ENCODE data around the gene ZCCHC4. TPM values are rescaled to one million over a fixed set of nuclear protein-coding genes. Genes with fewer than 3 reads are reported as not detected.

The ZCCHC4 gene
- total RNA-seq, 4 donors from 2014 or later = 5.6 to 33.3 (median 11.1) TPM

DNA sequence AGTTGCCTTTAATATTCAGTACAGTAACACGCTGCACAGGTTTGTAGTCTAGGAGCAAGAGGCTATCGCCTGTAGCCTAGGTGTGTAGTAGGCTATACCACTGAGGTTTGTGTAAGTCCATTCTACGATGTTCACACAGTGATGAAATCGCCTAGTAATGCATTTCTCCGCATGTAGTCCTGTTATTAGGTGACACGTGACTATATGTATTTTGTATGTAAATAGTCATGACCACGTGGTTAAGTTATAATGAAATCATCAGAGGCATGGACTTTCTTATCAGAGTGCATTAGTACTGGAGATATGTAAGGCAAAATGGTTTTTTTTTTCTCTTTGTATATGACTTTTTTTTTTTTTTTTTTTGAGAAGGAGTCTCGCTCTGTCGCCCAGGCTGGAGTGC lies 9.9 kb upstream of the ZCCHC4 start:
- Histone ChIP-seq H3K9me3 (no peaks in the 10 kb centered on the region), H3K36me3 (no peaks in the 10 kb centered on the region), H3K27me3 (no peaks in the 10 kb centered on the region), H3K4me3 (no peak overlapping the region), H3K27ac (no peak overlapping the region), H3K4me1 (no peaks in the 10 kb centered on the region)
- intact Hi-C loops (cut with DNase I; ENCODE audit: low total_unique reads) = no loop called here
- DNase-seq = no peak
- no peak for TF ChIP-seq CTCF (IDR thresholded peaks at IDR 0.05)
- TF ChIP-seq POLR2A (IDR thresholded peaks at IDR 0.05) = no peak

- no peak for DNase-seq
- H3K4me1 ChIP-seq = no peaks in the 10 kb centered on the region
- H3K4me3 ChIP-seq = no peak overlapping the region
- no peak for TF ChIP-seq CTCF (IDR thresholded peaks at IDR 0.05)
- TF ChIP-seq POLR2A (IDR thresholded peaks at IDR 0.05) = no peak
- intact Hi-C loops (cut with DNase I; ENCODE audit: low total_unique reads) = no loop called here
- no peak overlapping the region for H3K27ac ChIP-seq
- no peaks in the 10 kb centered on the region for H3K27me3 ChIP-seq
- no peaks in the 10 kb centered on the region for H3K9me3 ChIP-seq
- H3K36me3 ChIP-seq = no peaks in the 10 kb centered on the region
Measured at GRCh38 chr4:25303578-25303977, 9.0 kb upstream of the ZCCHC4 start.

GRCh38 chr4:25306518-25307057 lies 6.0 kb upstream of the ZCCHC4 start:
- no peak for DNase-seq
- Histone ChIP-seq H3K4me3 (no peak overlapping the region), H3K27me3 (no peaks in the 10 kb centered on the region), H3K4me1 (no peaks in the 10 kb centered on the region), H3K27ac (no peak overlapping the region), H3K9me3 (no peaks in the 10 kb centered on the region), H3K36me3 (no peaks in the 10 kb centered on the region)
- intact Hi-C loops (cut with DNase I; ENCODE audit: low total_unique reads) = no loop called here
- TF ChIP-seq POLR2A (IDR thresholded peaks at IDR 0.05) = no peak
- no peak for TF ChIP-seq CTCF (IDR thresholded peaks at IDR 0.05)

DNA sequence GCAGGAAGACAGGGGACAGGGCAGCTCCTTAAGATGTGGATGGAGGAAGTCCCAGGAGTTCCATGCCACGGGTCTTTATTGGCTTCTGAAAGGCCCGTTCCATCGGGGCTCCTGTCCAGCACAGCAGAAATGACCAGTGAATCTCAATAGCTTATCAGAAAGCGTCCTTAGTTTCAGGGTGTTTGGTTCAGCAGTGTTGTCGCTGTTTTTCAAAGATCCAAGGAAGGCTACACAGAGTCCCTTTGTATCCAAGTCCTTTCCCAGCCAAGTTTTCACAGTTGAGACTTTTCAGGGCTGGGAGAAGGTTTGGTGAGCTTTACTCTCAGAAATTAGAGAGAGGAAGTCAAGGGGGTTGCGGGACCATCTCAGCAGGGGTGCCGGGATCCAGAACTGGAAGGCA lies 5.0 kb upstream of the ZCCHC4 start:
- Histone ChIP-seq H3K4me1 (no peaks in the 10 kb centered on the region), H3K27me3 (no peaks in the 10 kb centered on the region), H3K36me3 (no peaks in the 10 kb centered on the region), H3K27ac (no peak overlapping the region), H3K9me3 (no peaks in the 10 kb centered on the region), H3K4me3 (no peak overlapping the region)
- intact Hi-C loops (cut with DNase I; ENCODE audit: low total_unique reads) = no loop called here
- DNase-seq = no peak
- TF ChIP-seq CTCF (IDR thresholded peaks at IDR 0.05) (no peak), POLR2A (IDR thresholded peaks at IDR 0.05) (no peak)

- Histone ChIP-seq H3K27me3 (no peaks in the 10 kb centered on the region), H3K4me1 (no peaks in the 10 kb centered on the region), H3K36me3 (no peaks in the 10 kb centered on the region), H3K4me3 (no peak overlapping the region), H3K9me3 (no peaks in the 10 kb centered on the region), H3K27ac (no peak overlapping the region)
- intact Hi-C loops (cut with DNase I; ENCODE audit: low total_unique reads) = no loop called here
- DNase-seq = no peak
- TF ChIP-seq CTCF (IDR thresholded peaks at IDR 0.05) = no peak
- TF ChIP-seq POLR2A (IDR thresholded peaks at IDR 0.05) = no peak
Measured at GRCh38 chr4:25308306-25308705, 4.3 kb upstream of the ZCCHC4 start.
